ENCODE results near the gene KLK7.
"Not testable (repeated sequence)": the region's sequence is repeated elsewhere in the genome, so short reads cannot be mapped to it uniquely, and the experiment has no call there.

GRCh38 chr19:50969810-50970209 lies 13.9 kb downstream of the KLK7 start:
- not testable (repeated sequence) for TF ChIP-seq POLR2AphosphoS5 (IDR thresholded peaks at IDR 0.05; ENCODE audit: low read length); EZH2 (IDR thresholded peaks at IDR 0.05; ENCODE audit: borderline replicate concordance, control insufficient read depth, low read depth, low read length); KLF5 (IDR thresholded peaks at IDR 0.05; ENCODE audit: partially characterized antibody); EP300 (IDR thresholded peaks at IDR 0.05; ENCODE audit: borderline replicate concordance in 1 of 2, control insufficient read depth in 1 of 2, low read depth in 2 of 2, low read length in 2 of 2); TAF1 (IDR thresholded peaks at IDR 0.05; ENCODE audit: borderline replicate concordance, low read depth, low read length); MAX (IDR thresholded peaks at IDR 0.05; ENCODE audit: low read depth, low read length); RAD51 (IDR thresholded peaks at IDR 0.05); RAD21 (IDR thresholded peaks at IDR 0.05; ENCODE audit: insufficient read depth, low read depth, low read length); FOXM1 (IDR thresholded peaks at IDR 0.05; ENCODE audit: low read depth, low read length); SUZ12 (IDR thresholded peaks at IDR 0.05; ENCODE audit: unreplicated experiment); EGR1 (IDR thresholded peaks at IDR 0.05; ENCODE audit: borderline replicate concordance in 1 of 2, low read depth in 2 of 2, low read length in 2 of 2)
- TF ChIP-seq, protein P1, sequence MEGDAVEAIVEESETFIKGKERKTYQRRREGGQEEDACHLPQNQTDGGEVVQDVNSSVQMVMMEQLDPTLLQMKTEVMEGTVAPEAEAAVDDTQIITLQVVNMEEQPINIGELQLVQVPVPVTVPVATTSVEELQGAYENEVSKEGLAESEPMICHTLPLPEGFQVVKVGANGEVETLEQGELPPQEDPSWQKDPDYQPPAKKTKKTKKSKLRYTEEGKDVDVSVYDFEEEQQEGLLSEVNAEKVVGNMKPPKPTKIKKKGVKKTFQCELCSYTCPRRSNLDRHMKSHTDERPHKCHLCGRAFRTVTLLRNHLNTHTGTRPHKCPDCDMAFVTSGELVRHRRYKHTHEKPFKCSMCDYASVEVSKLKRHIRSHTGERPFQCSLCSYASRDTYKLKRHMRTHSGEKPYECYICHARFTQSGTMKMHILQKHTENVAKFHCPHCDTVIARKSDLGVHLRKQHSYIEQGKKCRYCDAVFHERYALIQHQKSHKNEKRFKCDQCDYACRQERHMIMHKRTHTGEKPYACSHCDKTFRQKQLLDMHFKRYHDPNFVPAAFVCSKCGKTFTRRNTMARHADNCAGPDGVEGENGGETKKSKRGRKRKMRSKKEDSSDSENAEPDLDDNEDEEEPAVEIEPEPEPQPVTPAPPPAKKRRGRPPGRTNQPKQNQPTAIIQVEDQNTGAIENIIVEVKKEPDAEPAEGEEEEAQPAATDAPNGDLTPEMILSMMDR (IDR thresholded peaks at IDR 0.05 in 2 of 3, conservative IDR thresholded peaks at IDR 0.05 in 1 of 3; ENCODE audit: control insufficient read depth in 2 of 3, extremely low read depth in 1 of 3, insufficient read depth in 1 of 3, low read depth in 3 of 3, low read length in 3 of 3) = not testable (repeated sequence)
- TF ChIP-seq, protein P2, sequence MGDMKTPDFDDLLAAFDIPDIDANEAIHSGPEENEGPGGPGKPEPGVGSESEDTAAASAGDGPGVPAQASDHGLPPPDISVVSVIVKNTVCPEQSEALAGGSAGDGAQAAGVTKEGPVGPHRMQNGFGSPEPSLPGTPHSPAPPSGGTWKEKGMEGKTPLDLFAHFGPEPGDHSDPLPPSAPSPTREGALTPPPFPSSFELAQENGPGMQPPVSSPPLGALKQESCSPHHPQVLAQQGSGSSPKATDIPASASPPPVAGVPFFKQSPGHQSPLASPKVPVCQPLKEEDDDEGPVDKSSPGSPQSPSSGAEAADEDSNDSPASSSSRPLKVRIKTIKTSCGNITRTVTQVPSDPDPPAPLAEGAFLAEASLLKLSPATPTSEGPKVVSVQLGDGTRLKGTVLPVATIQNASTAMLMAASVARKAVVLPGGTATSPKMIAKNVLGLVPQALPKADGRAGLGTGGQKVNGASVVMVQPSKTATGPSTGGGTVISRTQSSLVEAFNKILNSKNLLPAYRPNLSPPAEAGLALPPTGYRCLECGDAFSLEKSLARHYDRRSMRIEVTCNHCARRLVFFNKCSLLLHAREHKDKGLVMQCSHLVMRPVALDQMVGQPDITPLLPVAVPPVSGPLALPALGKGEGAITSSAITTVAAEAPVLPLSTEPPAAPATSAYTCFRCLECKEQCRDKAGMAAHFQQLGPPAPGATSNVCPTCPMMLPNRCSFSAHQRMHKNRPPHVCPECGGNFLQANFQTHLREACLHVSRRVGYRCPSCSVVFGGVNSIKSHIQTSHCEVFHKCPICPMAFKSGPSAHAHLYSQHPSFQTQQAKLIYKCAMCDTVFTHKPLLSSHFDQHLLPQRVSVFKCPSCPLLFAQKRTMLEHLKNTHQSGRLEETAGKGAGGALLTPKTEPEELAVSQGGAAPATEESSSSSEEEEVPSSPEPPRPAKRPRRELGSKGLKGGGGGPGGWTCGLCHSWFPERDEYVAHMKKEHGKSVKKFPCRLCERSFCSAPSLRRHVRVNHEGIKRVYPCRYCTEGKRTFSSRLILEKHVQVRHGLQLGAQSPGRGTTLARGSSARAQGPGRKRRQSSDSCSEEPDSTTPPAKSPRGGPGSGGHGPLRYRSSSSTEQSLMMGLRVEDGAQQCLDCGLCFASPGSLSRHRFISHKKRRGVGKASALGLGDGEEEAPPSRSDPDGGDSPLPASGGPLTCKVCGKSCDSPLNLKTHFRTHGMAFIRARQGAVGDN (IDR thresholded peaks at IDR 0.05) = not testable (repeated sequence)
